WTC11 (cell line): ENCODE data around the gene FOXA3.

Source experiments
- CREB1 ChIP-seq: sonication (generic); formaldehyde crosslinking; IDR thresholded peaks from 2 replicates; pipeline ENCODE4 v1.8.0; 2023; ENCODE audit warnings: mild to moderate bottlenecking, missing genetic modification reagents
- ESRRA ChIP-seq: sonication (generic); formaldehyde crosslinking; IDR thresholded peaks from 2 replicates; pipeline ENCODE4 v1.8.1; 2022; ENCODE audit warnings: mild to moderate bottlenecking, missing genetic modification reagents, borderline replicate concordance
- FOXP1 ChIP-seq: sonication (generic); formaldehyde crosslinking; IDR thresholded peaks from 2 replicates; pipeline ENCODE4 v1.8.0; 2022; ENCODE audit warnings: missing genetic modification reagents, mild to moderate bottlenecking, moderate library complexity, borderline replicate concordance
- ZBTB21 ChIP-seq: sonication (generic); formaldehyde crosslinking; IDR thresholded peaks from 2 replicates; pipeline ENCODE4 v1.8.1; 2023; ENCODE audit warnings: mild to moderate bottlenecking, missing genetic modification reagents, borderline replicate concordance
- ZNF317 ChIP-seq: sonication (generic); formaldehyde crosslinking; IDR thresholded peaks from 2 replicates; pipeline ENCODE4 v1.8.1; 2023; ENCODE audit warnings: low read depth, mild to moderate bottlenecking, moderate library complexity, missing genetic modification reagents, borderline replicate concordance
- TF ChIP-seq, protein P1 (sequence below): sonication (generic); formaldehyde crosslinking; IDR thresholded peaks from 2 replicates; pipeline ENCODE4 v1.8.1; 2023; ENCODE audit warnings: mild to moderate bottlenecking, missing genetic modification reagents, borderline replicate concordance
- TF ChIP-seq, protein P2 (sequence below): sonication (generic); formaldehyde crosslinking; IDR thresholded peaks from 2 replicates; pipeline ENCODE4 v1.8.0; 2022; ENCODE audit warnings: mild to moderate bottlenecking, missing genetic modification reagents
- TF ChIP-seq, protein P3 (sequence below): fragments of 200-600 bp; IDR thresholded peaks from 2 replicates; pipeline ENCODE4 v1.8.0; 2022; ENCODE audit warnings: antibody characterized with exemption

DNA sequence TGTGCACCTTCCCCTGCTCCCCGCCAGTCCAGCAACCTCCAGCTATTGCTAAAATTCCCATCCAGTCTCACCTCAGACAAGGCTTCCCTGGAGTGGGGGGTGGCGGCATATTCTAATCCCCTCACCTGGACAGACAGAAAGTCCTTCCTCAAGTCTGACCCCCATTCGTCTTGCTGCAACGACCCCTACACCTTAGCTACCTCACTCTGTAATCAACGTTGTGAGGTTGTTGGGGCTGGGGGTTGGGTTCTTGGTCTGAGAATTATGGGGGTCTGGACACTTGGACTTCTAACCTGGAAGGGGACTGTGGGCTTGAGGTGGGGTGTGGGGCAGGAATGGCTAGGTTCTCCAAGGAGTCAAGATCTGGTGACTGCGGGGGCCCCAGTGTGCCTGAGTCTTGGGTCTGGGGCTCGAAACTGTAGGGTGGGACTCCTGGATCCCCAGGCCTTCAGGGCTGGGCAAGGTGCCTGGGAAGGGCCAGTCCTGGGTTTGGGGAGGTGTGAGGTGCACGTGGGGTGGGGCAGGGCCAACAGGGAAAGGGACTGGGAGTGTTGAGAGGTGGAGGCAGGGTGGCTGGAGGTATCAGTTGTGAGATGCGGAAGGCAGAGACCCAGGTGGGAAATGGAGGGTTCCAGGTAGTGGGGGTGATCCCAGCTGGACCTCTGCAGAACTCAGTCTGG is 1.3 kb downstream of the FOXA3 start:
- TF ChIP-seq, protein P1, sequence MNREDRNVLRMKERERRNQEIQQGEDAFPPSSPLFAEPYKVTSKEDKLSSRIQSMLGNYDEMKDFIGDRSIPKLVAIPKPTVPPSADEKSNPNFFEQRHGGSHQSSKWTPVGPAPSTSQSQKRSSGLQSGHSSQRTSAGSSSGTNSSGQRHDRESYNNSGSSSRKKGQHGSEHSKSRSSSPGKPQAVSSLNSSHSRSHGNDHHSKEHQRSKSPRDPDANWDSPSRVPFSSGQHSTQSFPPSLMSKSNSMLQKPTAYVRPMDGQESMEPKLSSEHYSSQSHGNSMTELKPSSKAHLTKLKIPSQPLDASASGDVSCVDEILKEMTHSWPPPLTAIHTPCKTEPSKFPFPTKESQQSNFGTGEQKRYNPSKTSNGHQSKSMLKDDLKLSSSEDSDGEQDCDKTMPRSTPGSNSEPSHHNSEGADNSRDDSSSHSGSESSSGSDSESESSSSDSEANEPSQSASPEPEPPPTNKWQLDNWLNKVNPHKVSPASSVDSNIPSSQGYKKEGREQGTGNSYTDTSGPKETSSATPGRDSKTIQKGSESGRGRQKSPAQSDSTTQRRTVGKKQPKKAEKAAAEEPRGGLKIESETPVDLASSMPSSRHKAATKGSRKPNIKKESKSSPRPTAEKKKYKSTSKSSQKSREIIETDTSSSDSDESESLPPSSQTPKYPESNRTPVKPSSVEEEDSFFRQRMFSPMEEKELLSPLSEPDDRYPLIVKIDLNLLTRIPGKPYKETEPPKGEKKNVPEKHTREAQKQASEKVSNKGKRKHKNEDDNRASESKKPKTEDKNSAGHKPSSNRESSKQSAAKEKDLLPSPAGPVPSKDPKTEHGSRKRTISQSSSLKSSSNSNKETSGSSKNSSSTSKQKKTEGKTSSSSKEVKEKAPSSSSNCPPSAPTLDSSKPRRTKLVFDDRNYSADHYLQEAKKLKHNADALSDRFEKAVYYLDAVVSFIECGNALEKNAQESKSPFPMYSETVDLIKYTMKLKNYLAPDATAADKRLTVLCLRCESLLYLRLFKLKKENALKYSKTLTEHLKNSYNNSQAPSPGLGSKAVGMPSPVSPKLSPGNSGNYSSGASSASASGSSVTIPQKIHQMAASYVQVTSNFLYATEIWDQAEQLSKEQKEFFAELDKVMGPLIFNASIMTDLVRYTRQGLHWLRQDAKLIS (CRISPR knock-in tag): no peak
- no peak for TF ChIP-seq FOXP1 (CRISPR knock-in tag)
- no peak for TF ChIP-seq ZNF317 (CRISPR knock-in tag)
- TF ChIP-seq, protein P2, sequence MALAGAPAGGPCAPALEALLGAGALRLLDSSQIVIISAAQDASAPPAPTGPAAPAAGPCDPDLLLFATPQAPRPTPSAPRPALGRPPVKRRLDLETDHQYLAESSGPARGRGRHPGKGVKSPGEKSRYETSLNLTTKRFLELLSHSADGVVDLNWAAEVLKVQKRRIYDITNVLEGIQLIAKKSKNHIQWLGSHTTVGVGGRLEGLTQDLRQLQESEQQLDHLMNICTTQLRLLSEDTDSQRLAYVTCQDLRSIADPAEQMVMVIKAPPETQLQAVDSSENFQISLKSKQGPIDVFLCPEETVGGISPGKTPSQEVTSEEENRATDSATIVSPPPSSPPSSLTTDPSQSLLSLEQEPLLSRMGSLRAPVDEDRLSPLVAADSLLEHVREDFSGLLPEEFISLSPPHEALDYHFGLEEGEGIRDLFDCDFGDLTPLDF (CRISPR knock-in tag): no peak
- no peak for TF ChIP-seq CREB1 (CRISPR knock-in tag)
- no peak for TF ChIP-seq ESRRA (CRISPR knock-in tag)
- TF ChIP-seq, protein P3, sequence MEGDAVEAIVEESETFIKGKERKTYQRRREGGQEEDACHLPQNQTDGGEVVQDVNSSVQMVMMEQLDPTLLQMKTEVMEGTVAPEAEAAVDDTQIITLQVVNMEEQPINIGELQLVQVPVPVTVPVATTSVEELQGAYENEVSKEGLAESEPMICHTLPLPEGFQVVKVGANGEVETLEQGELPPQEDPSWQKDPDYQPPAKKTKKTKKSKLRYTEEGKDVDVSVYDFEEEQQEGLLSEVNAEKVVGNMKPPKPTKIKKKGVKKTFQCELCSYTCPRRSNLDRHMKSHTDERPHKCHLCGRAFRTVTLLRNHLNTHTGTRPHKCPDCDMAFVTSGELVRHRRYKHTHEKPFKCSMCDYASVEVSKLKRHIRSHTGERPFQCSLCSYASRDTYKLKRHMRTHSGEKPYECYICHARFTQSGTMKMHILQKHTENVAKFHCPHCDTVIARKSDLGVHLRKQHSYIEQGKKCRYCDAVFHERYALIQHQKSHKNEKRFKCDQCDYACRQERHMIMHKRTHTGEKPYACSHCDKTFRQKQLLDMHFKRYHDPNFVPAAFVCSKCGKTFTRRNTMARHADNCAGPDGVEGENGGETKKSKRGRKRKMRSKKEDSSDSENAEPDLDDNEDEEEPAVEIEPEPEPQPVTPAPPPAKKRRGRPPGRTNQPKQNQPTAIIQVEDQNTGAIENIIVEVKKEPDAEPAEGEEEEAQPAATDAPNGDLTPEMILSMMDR: no peak
- no peak for TF ChIP-seq ZBTB21 (CRISPR knock-in tag)
